Activated CD8-positive, alpha-beta memory T cell treated with anti-CD3 and anti-CD28 coated beads, Interleukin-2, amount 50 U/mL, for 24 hours (primary cell): ENCODE measurements around the gene TMED10.
"Not testable (repeated sequence)": the region's sequence is repeated elsewhere in the genome, so short reads cannot be mapped to it uniquely, and the experiment has no call there.

ENCODE experiments used
- DNase-seq: peaks from one replicate; pipeline ENCODE4 v3.0.0-alpha.2; 2020; ENCODE audit errors: extremely low read depth

TMED10 gene

DNA sequence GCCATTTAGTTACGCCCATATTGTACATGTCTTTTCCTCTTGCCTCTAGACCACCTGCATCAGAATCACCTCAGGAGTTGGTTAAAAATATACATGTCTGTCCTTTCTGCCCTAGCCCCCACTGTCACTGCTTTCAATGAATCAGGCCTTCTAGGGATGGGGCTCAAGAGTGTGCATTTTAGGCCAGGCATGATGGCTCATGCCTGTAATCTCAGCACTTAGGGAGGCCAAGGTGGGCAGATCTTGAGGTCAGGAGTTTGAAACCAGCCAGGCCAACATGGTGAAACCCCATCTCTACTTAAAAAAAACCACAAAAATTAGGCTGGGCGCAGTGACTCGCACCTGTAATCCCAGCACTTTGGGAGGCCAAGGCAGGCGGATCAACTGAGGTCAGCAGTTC, 13.6 kb upstream of the TMED10 start:
- DNase-seq = no peak

DNA sequence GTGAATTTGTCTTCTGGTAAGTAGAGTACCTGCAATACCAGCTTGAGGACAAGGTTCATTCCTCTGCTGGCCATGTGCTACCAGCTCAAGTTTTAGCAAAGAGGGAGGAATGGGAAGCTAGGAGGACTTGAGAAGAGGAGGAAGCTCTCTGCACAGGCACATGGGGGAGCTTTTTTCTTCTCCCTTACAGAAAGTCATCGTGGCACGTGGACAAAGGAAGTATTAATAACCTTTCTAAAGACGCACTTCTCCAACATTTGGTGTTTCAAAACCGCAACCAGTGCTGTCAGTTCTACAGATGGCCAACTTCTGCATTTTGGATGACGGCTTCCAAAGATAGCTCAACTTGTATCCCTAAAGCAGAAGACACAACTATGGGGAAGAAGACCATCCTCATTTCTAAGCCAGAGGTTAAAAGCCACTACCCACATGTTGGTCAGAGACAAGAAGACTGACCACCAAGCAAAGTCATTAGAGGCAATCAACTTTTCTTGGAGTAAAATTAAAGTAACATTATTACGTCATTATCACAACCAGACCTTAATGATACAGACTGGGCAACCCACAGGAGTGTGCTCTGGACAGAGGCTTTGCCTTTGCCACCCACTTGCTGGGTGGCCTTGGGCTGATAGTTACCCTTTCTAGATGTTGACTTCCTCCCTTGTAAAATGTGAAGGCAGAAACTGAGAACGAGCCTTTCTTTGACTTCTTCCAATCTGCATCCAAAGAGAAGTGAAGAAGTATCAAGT, 12.3 kb upstream of the TMED10 start:
- no peak for DNase-seq

DNA sequence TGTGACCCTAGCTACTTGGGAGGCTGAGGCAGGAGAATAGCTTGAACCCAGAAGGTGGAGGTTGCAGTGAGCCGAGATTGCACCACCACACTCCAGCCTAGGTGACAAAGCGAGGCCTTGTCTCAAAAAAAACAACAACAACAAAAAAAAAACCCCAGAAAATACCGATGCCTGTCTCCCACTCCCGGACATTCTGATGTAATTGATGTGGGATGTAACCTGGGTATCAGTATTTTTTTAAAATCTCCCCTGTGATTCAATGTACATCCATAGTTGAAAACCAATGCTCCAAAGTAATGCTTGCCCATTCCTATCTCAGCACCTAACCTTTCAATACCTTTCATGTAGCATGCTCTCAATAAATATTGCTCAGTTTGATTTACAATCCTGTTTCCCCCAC, 11.7 kb upstream of the TMED10 start:
- DNase-seq = no peak

DNA sequence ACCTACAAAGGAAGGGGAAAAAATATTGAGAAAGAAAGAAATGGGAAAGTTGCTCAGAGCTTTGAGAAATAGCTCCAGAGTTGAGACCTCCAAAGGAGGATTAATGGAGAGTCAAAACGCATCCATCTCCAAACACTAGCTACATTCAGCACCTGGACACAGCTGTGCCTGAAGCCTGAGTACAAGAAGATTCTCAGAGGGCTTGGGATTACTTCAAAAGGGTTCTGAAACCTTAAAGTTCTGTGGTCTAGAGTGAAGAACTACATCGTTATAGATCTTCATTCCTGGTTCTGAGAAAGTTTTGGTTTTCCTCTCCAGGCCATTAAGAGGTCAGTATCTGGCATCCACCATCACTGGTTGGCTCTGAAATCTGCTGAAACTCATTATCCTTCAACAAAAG, 10.5 kb upstream of the TMED10 start:
- DNase-seq = no peak

DNA sequence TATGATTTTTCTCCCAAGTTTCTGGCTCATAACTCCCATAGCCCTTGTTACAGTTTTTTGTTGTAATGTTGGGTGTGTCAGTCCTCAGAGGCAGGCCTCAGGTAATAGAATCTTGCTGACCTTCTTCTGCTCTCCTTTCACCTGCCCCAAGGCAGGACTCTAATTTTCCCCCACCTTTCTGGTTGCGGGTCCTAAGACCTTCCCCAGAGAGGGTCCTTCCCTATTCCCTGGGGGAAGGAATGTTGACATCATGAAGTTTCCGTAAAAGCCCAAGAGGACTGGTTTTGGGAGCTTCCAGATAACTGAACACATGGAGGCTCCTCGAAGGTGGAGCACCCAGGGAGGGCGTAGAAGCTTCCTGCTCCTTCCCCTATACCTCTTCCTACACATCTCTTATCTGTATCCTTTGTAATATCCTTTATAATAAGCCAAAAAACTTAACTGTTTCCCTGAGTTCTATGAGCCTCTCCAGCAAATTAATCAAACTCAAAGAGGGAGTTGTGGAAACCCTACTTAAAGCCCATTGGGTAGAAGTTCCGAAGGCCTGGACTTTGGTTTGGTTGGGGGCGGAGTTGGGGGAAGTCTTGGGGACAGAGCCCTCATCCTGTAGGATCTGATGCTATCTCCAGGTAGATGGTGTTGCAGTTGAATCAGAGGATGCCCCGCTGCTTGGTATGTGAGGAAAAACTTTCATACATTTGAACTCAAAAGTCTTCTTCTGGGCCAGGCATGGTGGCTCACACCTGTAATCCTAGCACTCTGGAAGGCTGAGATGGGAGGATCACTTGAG, 9.0 kb upstream of the TMED10 start:
- DNase-seq = no peak

DNA sequence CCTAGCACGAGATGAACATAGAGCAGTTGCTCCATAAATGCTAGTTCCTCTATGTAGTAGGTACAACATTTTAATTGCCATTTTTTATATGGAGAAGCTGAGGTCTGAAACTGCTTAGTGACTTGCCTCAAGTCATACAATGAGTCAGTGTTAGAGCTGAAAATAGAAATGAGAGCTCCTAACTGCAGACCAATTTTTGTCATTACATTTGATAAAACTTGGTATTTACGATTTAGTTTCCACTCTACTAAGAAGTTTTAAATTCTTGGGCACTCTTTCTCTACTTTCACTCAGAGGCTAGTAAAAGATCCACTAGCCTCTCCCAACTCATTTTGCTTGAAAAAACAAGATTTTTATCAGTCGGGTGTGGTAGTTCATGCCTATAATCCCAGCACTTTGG, 8.1 kb upstream of the TMED10 start:
- no peak for DNase-seq

DNA sequence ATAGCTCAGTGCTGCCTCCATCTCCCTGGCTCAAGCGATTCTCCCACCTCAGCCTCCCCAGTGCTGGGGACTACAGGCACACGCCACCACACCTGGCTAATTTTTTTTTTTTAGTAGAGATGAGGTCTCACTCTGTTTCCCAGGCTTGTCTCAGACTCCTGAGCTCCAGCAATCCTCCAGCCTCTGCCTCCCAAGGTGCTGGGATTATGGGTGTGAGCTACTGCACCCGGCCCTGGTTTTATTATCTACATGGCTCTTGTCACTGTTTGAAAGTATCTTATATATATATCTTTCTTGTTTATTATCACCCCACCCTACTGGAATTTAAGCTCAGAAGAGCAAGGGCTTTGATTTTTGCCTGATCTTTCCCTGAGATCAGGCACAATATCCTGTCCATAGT, 7.6 kb upstream of the TMED10 start:
- DNase-seq = no peak

DNA sequence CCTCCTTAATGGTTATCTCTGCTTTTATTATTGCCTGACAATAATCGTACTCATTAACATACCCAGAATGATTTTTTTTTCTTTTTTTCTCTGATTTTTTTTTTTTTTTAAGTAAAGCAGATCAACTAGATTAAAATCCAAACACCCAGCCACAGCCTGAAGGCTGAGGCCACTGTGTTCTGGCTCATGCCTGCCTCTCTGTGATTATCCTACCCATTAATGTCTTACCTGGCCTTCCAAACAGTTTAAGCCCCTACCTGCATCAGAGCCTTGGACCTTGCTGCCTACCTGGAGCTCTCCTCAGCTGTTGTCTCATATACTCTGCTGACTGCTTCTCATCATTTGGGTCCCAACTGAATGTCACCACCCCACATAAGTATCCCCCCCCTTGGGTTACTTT, 6.8 kb upstream of the TMED10 start:
- DNase-seq = no peak

DNA sequence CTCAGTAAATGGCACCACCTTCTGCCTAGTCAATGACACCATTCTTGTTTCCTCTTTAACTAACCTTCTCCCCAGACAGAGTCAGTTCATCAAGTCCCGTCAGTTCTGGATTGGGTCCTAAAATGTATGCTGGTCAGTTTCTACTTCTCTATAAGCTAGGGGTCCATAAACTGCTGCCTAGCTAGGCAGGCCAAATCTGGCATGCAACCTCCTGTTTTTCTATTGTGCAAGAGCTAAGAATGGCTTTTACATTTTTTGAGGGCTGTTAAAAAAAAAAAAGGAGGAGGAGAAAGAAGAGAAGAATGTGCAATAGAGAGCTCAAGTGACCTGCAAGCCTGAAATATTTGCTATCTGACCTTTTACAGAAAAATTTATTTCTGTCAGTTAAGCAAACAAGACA, 6.4 kb upstream of the TMED10 start:
- no peak for DNase-seq

DNA sequence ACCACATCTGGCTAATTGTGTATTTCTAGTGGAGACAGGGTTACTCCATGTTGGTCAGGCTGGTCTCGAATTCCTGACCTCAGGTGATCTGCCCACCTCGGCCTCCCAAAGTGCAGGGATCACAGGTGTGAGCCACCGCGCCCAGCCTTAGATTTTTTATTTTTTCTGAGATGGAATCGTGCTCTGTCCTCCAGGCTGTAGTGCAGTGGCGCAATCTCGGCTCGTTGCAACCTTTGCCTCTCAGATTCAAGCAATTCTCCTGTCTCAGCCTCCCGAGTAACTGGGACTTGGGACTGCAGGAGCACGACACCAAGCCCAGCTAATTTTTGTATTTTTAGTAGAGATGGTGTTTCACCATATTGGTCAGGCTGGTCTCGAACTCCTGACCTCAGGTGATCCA, 5.8 kb upstream of the TMED10 start:
- not testable (repeated sequence) for DNase-seq

DNA sequence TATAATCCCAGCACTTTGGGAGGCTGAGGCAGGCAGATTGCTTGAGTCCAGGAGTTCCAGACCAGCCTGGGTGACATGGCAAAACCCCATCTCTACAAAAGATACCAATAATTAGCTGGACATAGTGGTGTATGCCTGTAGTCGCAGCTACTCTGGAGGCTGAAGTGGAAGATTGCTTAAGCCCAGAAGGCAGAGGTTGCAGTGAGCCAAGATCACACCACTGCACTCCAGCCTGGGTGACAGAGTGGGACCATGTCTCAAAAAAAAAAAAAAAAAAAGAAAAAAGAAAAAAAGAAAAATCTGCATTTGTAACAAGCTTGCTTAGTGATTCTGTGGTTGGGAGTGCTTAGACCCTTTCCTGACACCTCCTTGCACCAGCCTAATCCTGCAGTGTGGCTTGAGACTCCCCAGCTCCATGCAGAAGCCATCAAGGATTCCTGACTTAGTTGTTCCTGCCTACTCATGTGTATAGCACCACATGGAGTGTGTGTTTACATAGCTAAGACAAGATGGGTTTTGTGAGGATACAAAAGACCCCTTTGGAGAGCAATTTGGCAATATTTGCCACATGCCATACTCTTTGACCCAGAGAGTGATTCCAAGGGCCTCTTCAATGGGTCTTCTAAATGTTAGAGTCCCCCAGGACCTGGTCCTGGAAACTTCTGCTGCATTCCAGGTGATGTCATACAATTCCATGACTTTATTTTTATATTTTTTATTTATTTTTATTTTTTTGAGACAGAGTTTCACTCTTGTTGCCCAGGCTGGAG, 5.1 kb upstream of the TMED10 start:
- DNase-seq = no peak

DNA sequence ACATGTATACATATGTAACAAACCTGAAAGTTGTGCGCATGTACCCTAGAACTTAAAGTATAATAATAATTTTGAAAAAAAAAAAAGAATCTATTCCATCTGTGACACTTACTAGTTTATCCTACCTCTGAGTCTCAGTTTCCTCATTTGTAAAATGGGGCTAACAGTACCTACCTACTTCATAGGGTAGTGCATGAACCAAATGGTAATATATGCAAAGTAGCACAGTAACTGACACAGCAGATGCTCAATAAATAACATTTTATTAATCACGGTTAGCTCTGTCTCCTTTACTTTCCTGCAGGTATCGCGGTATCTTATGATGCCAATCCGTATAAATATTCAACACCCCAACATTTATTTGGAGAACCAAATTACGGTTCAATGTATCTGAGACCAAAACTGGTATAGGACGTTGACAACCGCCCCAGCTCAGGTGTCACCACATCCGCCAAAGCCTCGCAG, 703 bp downstream of the TMED10 start:
- peak; percentile 58 for DNase-seq

DNA sequence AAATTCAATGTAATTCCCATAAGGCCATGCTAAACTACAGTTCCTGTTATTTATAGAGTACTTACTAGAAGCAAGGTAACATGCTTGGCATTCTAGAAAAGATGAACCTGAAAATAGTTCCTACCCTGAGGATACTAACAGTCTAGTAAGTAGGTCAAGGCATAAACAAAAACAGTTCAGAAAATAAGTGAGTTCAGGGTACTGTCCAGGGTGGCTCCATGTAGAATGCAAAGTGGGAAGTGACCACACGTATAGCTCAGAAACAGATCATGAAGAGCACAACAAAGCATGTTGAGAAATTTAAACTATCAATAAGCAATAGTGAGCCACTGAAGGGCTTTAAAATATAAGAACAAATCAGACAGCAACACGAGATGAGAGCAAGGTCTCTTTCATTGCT, 2.3 kb downstream of the TMED10 start:
- no peak for DNase-seq

DNA sequence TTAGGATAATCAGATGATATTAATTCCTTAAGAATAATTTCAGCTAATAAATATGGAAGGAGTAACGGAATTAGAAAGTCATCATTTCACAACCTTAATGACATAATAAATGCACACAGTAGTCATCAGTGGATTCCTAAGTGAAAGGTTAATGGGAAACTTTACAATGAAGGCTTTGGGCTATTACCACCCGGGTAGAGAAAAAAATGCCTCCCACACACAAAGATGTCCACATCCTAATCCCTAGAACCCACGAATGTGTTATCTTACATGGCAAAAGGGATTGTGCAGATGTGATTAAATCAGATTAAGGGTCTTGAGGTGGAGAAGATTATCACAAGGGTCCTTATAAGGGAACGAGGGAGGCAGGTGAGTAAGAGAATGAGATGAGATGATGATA, 5.6 kb downstream of the TMED10 start:
- DNase-seq = no peak

DNA sequence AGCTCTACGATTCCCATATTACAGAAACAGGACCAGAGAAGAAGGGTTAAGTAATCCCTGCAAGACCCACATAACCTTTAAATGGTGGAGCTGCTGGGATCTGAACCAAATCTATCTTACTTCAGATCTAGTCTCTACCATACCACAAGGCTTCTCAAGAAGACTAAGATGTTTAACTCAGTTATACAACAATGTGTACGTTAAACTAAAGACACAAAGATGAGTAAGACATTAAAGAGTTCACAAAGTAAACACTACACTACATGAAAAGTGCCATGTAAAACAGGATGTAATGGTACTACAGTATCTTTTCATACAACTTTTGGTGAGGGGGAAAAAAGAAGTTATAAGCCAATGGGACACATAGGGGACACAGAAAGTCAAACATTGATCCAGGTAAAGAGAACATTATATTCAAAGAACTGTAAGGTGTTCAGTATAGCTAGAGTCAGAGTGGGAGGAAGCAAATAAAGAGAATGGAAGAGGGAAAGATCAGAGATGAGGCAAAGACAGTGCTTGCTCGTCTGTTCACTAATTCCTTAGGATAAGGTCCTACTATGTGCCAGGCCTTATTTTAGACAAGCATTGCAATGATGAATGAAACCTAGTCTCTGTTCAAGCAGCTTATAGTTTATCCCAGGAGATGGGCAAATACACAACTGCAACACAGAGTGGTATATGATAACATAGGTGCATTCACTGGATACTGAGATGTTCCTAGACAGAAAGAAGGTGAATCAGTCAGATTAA, 7.7 kb downstream of the TMED10 start:
- DNase-seq = no peak

DNA sequence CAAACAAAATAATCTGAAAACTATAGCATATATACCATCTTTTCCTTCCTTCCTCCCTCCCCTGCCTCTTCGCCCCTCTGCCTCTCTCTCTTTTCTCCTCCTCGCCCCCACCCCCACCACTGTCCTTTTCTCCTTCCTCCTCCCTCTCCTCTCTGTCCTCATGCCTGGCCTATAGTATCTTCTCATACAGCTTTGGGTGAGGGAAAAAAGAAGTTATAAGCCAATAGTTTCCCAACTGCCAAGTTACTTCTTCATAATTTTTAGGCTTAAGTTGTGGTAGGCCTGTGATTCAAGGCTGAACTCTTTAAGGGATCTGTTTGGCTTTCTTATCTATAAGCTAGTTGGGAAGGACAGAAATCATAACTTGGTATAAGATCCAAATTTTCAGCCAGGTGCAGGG, 9.1 kb downstream of the TMED10 start:
- no peak for DNase-seq

DNA sequence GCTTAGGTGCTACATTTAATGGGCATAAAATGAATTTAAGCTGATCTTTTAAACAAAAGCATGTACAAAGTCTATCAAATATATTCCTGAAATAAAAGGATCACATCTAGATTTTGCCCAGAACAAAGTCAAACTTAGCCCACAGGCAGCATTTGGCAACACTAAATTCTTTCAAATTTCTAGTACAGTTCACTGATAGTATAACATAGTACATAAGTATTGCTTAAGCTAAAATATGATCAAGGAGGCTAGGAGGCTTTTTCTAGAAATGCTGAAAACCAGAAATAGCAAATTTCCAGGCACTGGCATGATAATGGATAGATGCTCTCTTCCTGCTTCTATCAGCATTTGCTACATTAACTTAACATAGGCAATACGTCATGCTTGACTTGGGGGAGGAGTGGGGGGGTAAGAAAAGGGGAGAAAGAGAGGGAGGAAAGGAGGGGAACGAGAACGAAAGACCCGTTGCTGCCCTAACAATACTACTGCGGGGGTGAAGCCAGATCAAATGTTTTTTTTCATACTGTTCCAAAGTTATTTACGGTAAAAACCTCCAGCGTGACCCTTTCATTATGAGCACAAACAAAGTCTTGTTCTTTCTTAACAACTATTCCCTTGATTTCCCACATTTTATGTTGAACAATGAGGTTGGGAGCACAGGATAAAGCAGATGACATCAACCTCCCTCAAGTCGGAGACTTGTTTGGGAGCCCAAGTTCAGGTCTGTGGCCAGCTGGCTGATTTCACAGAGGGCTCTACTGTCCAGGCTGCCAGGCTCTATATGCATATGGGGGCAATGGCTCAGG, 10.6 kb downstream of the TMED10 start:
- DNase-seq = no peak

DNA sequence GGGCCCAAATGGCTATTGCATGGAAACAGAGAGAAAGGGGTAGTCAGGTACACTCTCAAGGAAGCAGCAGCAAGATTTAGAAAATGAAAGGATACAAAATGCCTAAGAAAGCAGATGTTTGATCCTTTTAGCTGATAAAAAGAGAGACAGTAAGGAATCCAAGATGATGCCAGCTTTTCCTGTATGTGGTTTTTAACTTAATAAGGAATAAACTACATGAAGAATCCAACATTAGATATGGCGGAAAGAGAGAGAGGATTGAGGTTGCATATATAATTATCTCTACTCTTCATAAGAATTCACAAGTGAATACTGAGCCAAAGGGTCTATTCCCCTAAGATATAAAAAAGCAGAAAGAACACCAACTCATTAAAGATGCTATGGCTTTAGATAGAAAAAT, 11.6 kb downstream of the TMED10 start:
- no peak for DNase-seq

DNA sequence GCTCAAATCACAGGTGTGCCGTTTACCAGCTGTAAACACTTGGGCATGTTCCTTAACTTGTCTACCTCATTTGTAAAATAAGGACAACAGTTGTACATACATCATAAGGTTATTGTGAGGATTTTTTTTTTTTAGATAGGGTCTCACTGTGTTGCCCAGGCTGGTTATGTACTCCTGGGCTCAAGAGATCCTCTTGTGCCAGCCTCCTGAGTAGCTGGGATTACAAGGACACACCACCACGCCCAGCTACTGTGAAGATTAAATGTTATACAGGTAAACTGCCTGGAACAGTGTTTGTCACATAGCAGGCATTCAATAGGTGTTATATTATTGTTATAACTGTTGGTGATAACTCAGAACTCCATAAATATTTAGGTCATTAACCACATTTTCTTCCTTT, 12.7 kb downstream of the TMED10 start:
- DNase-seq = no peak

DNA sequence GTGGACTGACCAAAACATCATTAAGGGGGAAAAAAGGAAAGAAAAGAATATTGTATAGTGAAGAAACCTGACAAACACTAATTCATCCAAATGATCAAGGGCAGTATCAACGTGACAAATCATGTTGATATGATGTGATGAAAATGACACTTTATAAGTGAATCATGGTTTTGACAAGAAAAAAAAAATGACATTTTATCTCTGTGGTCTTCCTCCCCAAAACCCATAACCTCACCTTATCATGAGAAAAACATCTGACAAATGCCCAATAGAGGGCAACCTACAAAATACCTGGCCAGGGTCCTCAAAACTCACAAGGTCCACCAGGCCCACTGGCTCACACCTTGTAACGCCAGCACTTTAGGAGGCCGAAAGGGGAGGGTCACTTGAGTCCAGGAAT, 13.8 kb downstream of the TMED10 start:
- no peak for DNase-seq
